NCI-H1048 (cell line): ENCODE data around the gene PLAAT4.
"Not testable (repeated sequence)": the region's sequence is repeated elsewhere in the genome, so short reads cannot be mapped to it uniquely, and the experiment has no call there.

Experiments used
- DNase-seq: peaks from one replicate; lab custom pipeline; 2025; lab: John Stamatoyannopoulos, UW

PLAAT4 gene

GRCh38 chr11:63572026-63572688, 35.5 kb downstream of the PLAAT4 start:
- DNase-seq: no peak

DNA sequence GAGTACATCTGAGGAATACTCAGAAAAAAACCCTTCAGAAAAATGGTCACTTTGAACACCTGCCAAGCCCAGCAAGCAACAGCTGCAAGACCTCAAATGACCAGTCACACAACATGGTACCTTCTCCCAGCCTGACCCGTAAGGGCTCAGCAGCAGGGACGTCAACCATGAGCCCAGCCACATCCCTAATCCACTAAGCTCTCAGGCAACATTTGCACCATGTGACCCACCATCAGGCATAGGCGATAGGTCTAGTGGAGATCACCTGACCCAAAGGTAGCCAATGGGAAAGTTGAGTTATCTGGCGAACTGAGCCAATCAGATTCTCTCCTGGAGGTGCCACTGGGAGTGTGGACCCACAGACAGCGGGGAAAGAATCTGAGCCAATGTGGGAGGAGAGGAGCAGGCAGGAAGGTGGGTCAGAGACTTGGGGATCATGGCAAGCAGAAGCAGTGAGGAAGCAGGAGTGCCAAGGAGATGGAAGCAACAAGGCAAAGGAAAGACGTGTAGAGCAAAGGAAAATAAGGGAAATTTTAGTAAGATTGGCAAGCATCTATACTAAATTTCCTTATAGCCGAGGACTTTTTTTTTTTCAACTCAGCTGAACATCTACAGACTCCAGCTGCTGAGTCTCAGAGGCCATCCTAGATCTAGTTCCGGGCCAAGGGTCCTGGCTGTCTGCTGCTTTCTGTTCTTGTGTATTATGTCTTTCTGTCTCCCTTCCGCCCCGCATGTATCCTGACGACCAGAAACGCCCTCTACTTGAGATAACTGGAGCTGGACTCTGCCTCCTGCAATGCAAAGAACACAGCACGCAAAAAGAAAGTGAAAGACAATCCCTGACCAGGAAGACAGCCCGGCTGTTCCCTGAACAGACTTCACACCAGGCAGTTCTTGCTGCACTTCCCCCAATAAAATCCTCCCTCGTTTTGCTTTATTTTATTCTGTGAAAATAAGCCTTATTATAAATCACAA, 37.6 kb downstream of the PLAAT4 start:
- no peak for DNase-seq

GRCh38 chr11:63574856-63575602, 38.4 kb downstream of the PLAAT4 start:
- DNase-seq: no peak

- DNase-seq: not testable (repeated sequence)
Observed at GRCh38 chr11:63578882-63579281, 42.3 kb downstream of the PLAAT4 start.

GRCh38 chr11:63581224-63581623, 44.6 kb downstream of the PLAAT4 start:
- not testable (repeated sequence) for DNase-seq

DNA sequence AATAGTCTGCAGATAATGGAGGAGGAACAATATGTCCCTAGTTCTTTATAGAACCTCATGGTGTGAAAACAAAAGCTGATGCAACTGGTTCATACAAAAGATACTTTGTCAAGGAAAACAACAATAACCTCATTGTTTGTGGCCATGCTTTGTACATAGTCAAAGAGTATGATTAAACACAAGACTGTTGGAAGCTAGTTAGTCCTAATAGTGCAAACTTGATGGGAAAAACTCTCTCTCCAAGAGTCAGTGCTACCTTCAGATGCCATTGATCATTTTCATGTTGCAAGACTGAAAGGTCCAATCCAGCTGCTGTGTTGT, 46.7 kb downstream of the PLAAT4 start:
- no peak for DNase-seq

DNA sequence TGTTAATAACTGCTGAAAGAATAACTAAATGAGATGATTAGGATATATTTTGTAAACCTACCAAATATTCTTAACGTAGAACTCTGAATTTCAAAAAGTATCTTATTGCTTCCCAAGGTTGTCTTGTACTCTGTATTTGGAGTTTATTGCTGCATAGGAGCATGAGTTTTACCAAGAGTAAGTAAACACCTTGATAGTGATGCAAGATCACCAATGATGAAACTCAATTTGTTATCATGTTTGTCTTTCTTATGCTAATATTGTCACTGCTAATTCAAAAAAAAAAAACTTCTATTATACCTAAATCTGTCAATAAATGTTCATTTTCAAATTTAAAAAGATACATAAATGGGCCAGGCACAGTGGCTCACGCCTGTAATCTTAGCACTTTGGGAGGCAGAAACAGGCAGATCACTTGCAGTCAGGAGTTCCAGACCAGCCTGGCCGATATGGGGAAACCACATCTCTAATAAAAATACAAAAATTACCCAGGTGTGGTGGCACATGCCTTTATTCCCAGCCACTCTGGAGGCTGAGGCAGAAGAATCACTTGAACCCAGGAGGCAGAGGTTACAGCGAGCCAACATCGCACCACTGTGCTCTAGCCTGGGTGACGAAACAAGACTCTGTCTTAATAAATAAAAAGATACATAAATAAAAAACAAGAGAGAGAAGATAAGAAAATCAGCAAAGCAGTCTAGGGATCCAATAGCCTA, 50.0 kb downstream of the PLAAT4 start:
- DNase-seq: no peak

DNA sequence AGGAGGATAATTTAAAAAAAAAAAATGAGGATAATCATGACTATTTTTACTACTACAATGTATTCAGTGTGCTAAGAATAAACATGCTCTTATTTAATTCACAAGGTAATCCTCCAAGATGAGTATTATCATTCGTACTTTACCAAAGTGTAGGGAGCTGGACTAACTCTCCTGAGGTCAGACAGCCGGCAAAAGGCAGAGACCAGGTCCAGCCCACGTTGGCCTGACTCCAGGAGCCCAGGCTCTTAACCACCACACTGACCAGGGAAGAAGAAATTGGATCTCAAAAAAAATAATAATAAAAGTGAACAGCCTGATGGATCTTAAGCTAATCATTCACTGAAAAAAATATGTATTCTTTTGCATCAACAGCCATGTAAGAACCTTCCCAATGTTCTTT, 52.4 kb downstream of the PLAAT4 start:
- DNase-seq: no peak

GRCh38 chr11:63590024-63590788, 53.6 kb downstream of the PLAAT4 start:
- no peak for DNase-seq

DNA sequence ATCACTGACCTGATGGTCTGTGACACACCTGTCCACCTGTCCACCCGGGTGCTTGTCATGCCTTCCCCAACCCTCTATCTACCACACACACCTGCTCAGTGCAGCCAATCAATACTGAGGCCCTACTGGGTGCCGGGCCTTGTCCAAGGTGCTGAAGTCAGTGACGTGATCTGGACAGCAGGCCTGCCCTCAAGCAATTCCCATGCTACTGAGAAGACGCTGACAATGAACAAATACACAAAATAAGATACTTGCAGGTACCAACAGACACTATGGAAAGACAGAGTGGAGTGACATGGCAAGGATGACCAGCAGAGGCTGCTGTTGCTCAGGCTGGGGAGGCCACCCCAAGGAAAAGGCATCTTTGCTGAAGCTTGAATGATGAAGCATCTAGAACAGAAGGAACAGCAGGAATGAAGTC, 56.4 kb downstream of the PLAAT4 start:
- DNase-seq: no peak

DNA sequence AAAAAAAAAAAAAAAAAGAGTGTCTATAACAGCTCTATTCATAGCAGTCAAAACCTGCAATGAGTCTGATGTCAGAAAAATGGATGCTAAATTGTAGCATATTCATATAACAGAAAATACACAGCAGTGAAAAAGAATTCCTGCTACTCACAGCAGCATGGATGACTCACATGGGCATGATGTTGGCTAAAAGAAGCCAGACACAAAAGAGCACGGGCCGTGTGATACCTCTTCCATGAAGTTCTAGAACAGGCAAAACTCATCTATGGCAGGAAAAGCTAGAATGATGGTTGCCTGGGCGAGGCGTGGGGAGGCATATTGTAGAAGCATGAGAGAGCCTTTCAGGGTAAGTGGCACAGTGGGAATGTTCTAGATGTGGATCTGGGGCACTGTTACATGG, 58.7 kb downstream of the PLAAT4 start:
- no peak for DNase-seq
